Breast epithelium (tissue), 4 donors: ENCODE measurements around the gene BIN1. TPM values are rescaled to one million over a fixed set of nuclear protein-coding genes. Genes with fewer than 3 reads are reported as not detected.

Experiments used
- DNase-seq, 2 donors: peaks; one replicate each; pipeline ENCODE4 v3.0.0-alpha.2; 2019; ENCODE audit warnings: low spot score in 2 of 2
- H3K27ac ChIP-seq, 2 donors: fragments of 200-600 bp; sonication (generic) in 1 of 2; one replicate each; pipeline ENCODE4 v1.5.1; 2016 to 2019; ENCODE audit warnings: mild to moderate bottlenecking in 1 of 2
- H3K27me3 ChIP-seq, 2 donors: fragments of 200-600 bp; sonication (generic) in 1 of 2; one replicate each; pipeline versions ENCODE4 v1.5.1 to v1.6.0; 2017 to 2019; ENCODE audit warnings: control low read depth in 1 of 2, mild to moderate bottlenecking in 1 of 2
- H3K36me3 ChIP-seq: fragments of 200-600 bp; one replicate; pipeline ENCODE4 v1.5.1; 2019
- H3K4me1 ChIP-seq, 2 donors: fragments of 200-600 bp; sonication (generic); one replicate each; pipeline ENCODE4 v1.5.1; 2016 to 2019; ENCODE audit warnings: control low read depth in 1 of 2
- H3K4me3 ChIP-seq, 3 donors: fragments of 200-600 bp; sonication (generic); 1 replicate in 2 of 3; 2 replicates in 1 of 3; pipeline ENCODE4 v1.5.1; 2016 to 2019; ENCODE audit warnings: mild to moderate bottlenecking in 3 of 3, moderate library complexity in 2 of 3
- H3K9me3 ChIP-seq, 2 donors: fragments of 200-600 bp; sonication (generic) in 1 of 2; one replicate each; pipeline ENCODE4 v1.5.1; 2016 to 2019; ENCODE audit warnings: control low read depth in 1 of 2
- CTCF ChIP-seq, 3 donors: fragments of 450-650 bp; IDR thresholded peaks; one replicate each; pipeline ENCODE4 v1.5.1; 2016 to 2017; ENCODE audit warnings: antibody characterized with exemption in 3 of 3, mild to moderate bottlenecking in 3 of 3, moderate library complexity in 3 of 3
- POLR2A ChIP-seq: fragments of 450-650 bp; IDR thresholded peaks from one replicate; pipeline ENCODE4 v1.6.1; 2016; ENCODE audit warnings: antibody characterized with exemption, mild to moderate bottlenecking, moderate library complexity
- POLR2AphosphoS5 ChIP-seq, 3 donors: sonication (generic); formaldehyde crosslinking; IDR thresholded peaks; one replicate each; pipeline ENCODE4 v1.6.1; 2017; ENCODE audit warnings: antibody characterized with exemption in 3 of 3
- intact Hi-C: fragments of 100-400 bp; cut with DNase I; formaldehyde crosslinking; loops from one replicate; pipeline ENCODE4 v1.15.1; 2023; ENCODE audit warnings: low total_unique reads
- total RNA-seq, 3 donors: library from RNA; depleted of rRNA; stranded (reverse); fragments of >200 nt; gene quantifications; one replicate each; pipeline ENCODE4 v1.1.0, GENCODE V29; 2016

BIN1 gene
- total RNA-seq, 3 donors from 2014 or later, result 30.1 to 74.4 (median 59.3) TPM

- intact Hi-C loops, result no loop called here
- H3K36me3 ChIP-seq, result peaks cover 3% of the 10 kb centered on the region
Observed at GRCh38 chr2:127007652-127008051, 99.3 kb downstream of the BIN1 start.

GRCh38 chr2:127006962-127007361 is 100.0 kb downstream of the BIN1 start:
- TF ChIP-seq POLR2A (no peak), CTCF (IDR thresholded peaks at IDR 0.05) (no peak), POLR2AphosphoS5 (IDR thresholded peaks at IDR 0.05) (no peak)
- peaks cover 0 to 7% of the 10 kb centered on the region in 2 donors for H3K9me3 ChIP-seq
- no peaks in the 10 kb centered on the region for H3K27me3 ChIP-seq
- no peak overlapping the region for H3K27ac ChIP-seq
- H3K4me1 ChIP-seq, result no peaks in the 10 kb centered on the region
- intact Hi-C loops, result no loop called here
- no peak overlapping the region for H3K4me3 ChIP-seq
- no peak for DNase-seq
- peaks cover 3% of the 10 kb centered on the region for H3K36me3 ChIP-seq

More at GRCh38 chr2:127007652-127008051, 99.3 kb downstream of the BIN1 start:
- H3K27ac ChIP-seq, result no peak overlapping the region
- no peaks in the 10 kb centered on the region for H3K27me3 ChIP-seq
- no peak overlapping the region for H3K4me3 ChIP-seq
- TF ChIP-seq POLR2AphosphoS5 (IDR thresholded peaks at IDR 0.05) (no peak), POLR2A (no peak), CTCF (IDR thresholded peaks at IDR 0.05) (no peak)
- H3K9me3 ChIP-seq, result peaks cover 0 to 7% of the 10 kb centered on the region in 2 donors
- H3K4me1 ChIP-seq, result no peaks in the 10 kb centered on the region
- no peak for DNase-seq

DNA sequence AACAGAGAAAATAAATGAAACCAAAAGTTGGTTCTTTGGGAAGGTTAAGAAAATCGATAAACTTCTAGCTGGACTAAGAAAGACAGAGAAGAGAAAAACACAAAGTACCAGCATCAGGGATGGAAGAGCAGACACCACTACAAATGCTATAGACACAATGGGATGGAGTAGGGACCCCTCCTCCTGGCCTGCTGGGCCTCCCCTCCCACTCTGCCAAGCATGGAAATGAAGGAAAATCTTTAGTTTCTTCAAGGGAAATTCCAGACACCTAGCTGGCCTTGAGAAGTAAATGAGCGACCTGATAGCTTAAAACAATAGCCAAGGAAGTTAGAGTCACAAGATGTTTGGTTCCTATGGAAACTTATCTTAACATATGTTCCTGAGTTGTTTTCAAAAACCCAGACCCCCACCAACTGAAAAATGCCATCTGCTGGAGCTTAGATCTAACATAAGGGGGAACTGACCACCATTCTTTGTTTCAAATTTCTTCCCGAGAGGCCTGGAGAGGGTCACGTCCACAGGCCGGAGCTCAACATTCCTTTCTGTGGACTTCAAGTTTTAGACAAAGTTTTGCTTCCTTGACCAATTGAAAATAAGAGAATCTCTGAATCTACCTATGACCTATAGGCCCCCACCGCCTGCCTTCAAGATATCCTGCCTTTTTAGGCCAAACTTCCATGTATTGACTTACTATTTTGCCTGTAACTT is 101.9 kb downstream of the BIN1 start:
- DNase-seq, result no peak
- no peak for TF ChIP-seq POLR2AphosphoS5 (IDR thresholded peaks at IDR 0.05)
- TF ChIP-seq POLR2A, result no peak
- TF ChIP-seq CTCF (IDR thresholded peaks at IDR 0.05), result no peak
- H3K4me1 ChIP-seq, result no peaks in the 10 kb centered on the region
- peaks cover 0 to 3% of the 10 kb centered on the region in 2 donors for H3K9me3 ChIP-seq
- H3K36me3 ChIP-seq, result peaks cover 3% of the 10 kb centered on the region
- no peaks in the 10 kb centered on the region for H3K27me3 ChIP-seq
- H3K27ac ChIP-seq, result no peak overlapping the region
- intact Hi-C loops, result no loop called here
- no peak overlapping the region for H3K4me3 ChIP-seq

- Histone ChIP-seq H3K4me1 (no peaks in the 10 kb centered on the region), H3K36me3 (peaks cover 3% of the 10 kb centered on the region), H3K4me3 (no peak overlapping the region), H3K9me3 (no peaks in the 10 kb centered on the region), H3K27ac (no peak overlapping the region), H3K27me3 (no peaks in the 10 kb centered on the region)
- intact Hi-C loops, result no loop called here
- no peak for DNase-seq
- TF ChIP-seq POLR2AphosphoS5 (IDR thresholded peaks at IDR 0.05), result no peak
- TF ChIP-seq CTCF (IDR thresholded peaks at IDR 0.05), result no peak
- no peak for TF ChIP-seq POLR2A
Observed at GRCh38 chr2:127003070-127003800, 103.7 kb downstream of the BIN1 start.

DNA sequence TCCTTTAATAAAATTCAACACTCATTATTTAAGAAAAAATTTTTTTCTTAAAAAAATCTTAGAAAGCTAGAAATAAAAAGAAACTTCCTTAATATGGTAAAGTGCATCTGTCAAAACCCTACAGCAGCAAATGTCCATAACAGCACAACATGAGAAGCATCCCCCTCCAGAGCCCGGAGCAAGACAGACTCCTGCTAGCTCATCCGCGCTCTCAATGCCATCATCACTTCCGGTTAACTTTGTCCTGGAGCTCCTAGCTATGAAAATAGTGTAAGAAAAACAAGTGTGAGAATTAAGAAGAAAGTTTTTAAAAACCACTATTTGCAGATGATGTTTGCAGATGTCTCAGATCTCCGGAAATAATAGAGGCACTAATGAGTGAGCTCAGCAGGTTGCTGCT is 105.2 kb downstream of the BIN1 start:
- Histone ChIP-seq H3K36me3 (peaks cover 3% of the 10 kb centered on the region), H3K27ac (no peak overlapping the region), H3K4me1 (no peaks in the 10 kb centered on the region), H3K4me3 (no peak overlapping the region), H3K27me3 (no peaks in the 10 kb centered on the region), H3K9me3 (no peaks in the 10 kb centered on the region)
- TF ChIP-seq POLR2A (no peak), CTCF (IDR thresholded peaks at IDR 0.05) (no peak), POLR2AphosphoS5 (IDR thresholded peaks at IDR 0.05) (no peak)
- no peak for DNase-seq
- intact Hi-C loops, result no loop called here
